ENCODE results near the gene RIOK1. TPM values are rescaled to one million over a fixed set of nuclear protein-coding genes. Genes with fewer than 3 reads are reported as not detected.
A peak's percentile ranks its signal among the peaks of the same experiment; 100 is the strongest.

The RIOK1 gene
- polyA plus RNA-seq, 3 donors = 7.7 to 14.6 (median 8.8) TPM

DNA sequence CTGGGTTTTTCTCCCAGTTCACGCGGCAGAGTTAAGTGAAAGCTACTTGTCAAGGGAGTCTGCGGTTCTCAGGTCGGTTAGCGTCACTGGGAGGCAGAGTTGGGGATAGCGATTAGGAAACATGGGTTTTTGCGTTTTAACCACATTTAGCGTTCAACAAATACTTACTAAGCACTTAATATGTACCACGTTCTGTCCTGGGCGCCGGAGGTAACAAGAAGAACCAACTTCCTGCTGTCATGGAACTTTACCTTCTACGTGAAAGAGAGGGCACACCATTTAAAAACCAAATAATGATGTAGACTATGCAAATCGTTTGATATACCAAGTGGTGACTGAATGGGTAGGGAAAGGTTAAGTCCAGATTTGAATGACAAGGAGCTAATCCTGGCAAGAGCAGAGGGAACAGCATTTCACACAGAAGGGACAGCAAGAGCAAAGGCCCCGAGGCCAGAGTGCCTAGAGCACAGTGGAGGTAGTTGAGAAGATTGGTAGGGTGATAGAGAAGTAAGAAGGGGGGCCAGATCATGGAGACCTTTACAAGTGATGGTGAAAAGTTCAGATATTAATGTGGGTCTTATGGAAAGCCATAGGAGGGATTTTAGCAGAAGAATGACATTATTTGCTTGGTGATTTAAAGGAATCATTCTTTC is 744 bp downstream of the RIOK1 start:
- Histone ChIP-seq H3K79me2 (ENCODE audit: insufficient read depth, low read length) (peaks cover 34% of the 10 kb centered on the region), H3K4me2 (replicated peaks; ENCODE audit: extremely low read depth, low read length, poor library complexity, severe bottlenecking) (peak overlapping the region; percentile 88), H3K36me3 (replicated peaks in 1 of 2; ENCODE audit: control insufficient read depth in 1 of 2, insufficient read depth in 2 of 2, low read length in 2 of 2) (peaks cover 19 to 25% of the 10 kb centered on the region in 2 donors), H3K4me3 (replicated peaks in 1 of 3; ENCODE audit: low read depth in 2 of 3, low read length in 3 of 3) (peak overlapping the region; percentile 76 to 99 (median 88)), H2AFZ (ENCODE audit: insufficient read depth, low read depth, low read length, poor library complexity, severe bottlenecking) (peak overlapping the region; percentile 95), H3K9me3 (replicated peaks in 1 of 2; ENCODE audit: control insufficient read depth in 1 of 2, insufficient read depth in 1 of 2, low read length in 2 of 2) (no peaks in the 10 kb centered on the region), H3K27ac (ENCODE audit: low read depth in 1 of 2, low read length in 2 of 2) (peak overlapping the region; percentile 99), H4K20me1 (ENCODE audit: insufficient read depth, low read length) (peaks cover 5% of the 10 kb centered on the region), H3K27me3 (ENCODE audit: control insufficient read depth in 2 of 2, insufficient read depth in 2 of 2, low read length in 2 of 2) (no peaks in the 10 kb centered on the region), H3K9ac (ENCODE audit: insufficient read depth, low read length, poor library complexity, severe bottlenecking) (peak overlapping the region; percentile 93), H3K4me1 (ENCODE audit: control insufficient read depth in 1 of 2, insufficient read depth in 2 of 2, low read length in 2 of 2) (peaks cover 26 to 29% of the 10 kb centered on the region in 2 donors)
- Mint-ChIP-seq H3K36me3 (peaks cover 23 to 31% of the 10 kb centered on the region in 2 donors), H3K9me3 (peaks cover 0 to 1% (median 0%) of the 10 kb centered on the region in 7 donors), H3K4me1 (peaks cover 33% of the 10 kb centered on the region), H3K27ac (peak overlapping the region; percentile 96 to 99 (median 97)), H3K4me3 (peak overlapping the region; percentile 96 to 99), H3K27me3 (ENCODE audit: low read depth in 3 of 3) (no peaks in the 10 kb centered on the region)
- TF ChIP-seq, protein P1, sequence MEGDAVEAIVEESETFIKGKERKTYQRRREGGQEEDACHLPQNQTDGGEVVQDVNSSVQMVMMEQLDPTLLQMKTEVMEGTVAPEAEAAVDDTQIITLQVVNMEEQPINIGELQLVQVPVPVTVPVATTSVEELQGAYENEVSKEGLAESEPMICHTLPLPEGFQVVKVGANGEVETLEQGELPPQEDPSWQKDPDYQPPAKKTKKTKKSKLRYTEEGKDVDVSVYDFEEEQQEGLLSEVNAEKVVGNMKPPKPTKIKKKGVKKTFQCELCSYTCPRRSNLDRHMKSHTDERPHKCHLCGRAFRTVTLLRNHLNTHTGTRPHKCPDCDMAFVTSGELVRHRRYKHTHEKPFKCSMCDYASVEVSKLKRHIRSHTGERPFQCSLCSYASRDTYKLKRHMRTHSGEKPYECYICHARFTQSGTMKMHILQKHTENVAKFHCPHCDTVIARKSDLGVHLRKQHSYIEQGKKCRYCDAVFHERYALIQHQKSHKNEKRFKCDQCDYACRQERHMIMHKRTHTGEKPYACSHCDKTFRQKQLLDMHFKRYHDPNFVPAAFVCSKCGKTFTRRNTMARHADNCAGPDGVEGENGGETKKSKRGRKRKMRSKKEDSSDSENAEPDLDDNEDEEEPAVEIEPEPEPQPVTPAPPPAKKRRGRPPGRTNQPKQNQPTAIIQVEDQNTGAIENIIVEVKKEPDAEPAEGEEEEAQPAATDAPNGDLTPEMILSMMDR (IDR thresholded peaks at IDR 0.05) = peak; percentile 3
- 55% methylated on average over 1 of the region's 14 CpGs for WGBS (ENCODE audit: insufficient coverage)
- peak in 2 of 3 donors; percentile 52 to 78 for DNase-seq
- intact Hi-C loops (cut with micrococcal nuclease) = no loop called here

DNA sequence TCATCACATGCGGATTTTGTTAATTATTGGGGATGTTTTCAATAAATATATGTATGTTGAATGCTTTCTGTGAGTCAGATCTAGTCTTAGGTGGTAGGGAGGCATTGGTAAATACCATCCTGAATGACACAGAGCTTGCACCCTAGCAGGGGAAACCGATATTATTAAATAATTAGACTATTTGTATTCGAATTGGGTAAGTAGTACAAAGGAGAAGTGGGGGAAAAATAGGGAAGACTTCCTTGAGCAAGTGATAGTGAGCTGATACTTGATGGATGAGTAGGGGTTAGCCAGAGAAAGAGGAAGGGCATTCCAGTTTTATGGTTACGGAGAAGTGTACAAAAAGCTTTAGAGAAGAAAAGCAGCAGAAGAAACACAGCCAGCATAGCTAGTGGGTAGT is 1.5 kb downstream of the RIOK1 start:
- no peaks in the 10 kb centered on the region for H3K27me3 ChIP-seq (ENCODE audit: control insufficient read depth in 2 of 2, insufficient read depth in 2 of 2, low read length in 2 of 2)
- peaks cover 5% of the 10 kb centered on the region for H4K20me1 ChIP-seq (ENCODE audit: insufficient read depth, low read length)
- Mint-ChIP-seq H3K27ac (peak overlapping the region in 6 of 7 donors; percentile 38 to 98 (median 62)), H3K9me3 (peaks cover 0 to 1% (median 0%) of the 10 kb centered on the region in 7 donors), H3K27me3 (ENCODE audit: low read depth in 3 of 3) (no peaks in the 10 kb centered on the region), H3K4me1 (peaks cover 33% of the 10 kb centered on the region), H3K36me3 (peaks cover 30 to 39% of the 10 kb centered on the region in 2 donors), H3K4me3 (peak overlapping the region in 1 of 2 donors; percentile 96)
- intact Hi-C loops (cut with micrococcal nuclease) = no loop called here
- no peak overlapping the region for H3K27ac ChIP-seq (ENCODE audit: low read depth in 1 of 2, low read length in 2 of 2)
- peak overlapping the region; percentile 88 for H3K4me2 ChIP-seq (replicated peaks; ENCODE audit: extremely low read depth, low read length, poor library complexity, severe bottlenecking)
- peaks cover 34% of the 10 kb centered on the region for H3K79me2 ChIP-seq (ENCODE audit: insufficient read depth, low read length)
- peak overlapping the region in 1 of 3 experiments; percentile 88 for H3K4me3 ChIP-seq (replicated peaks in 1 of 3; ENCODE audit: low read depth in 2 of 3, low read length in 3 of 3)
- no peaks in the 10 kb centered on the region for H3K9me3 ChIP-seq (replicated peaks in 1 of 2; ENCODE audit: control insufficient read depth in 1 of 2, insufficient read depth in 1 of 2, low read length in 2 of 2)
- DNase-seq = peak in 2 of 3 donors; percentile 34 to 67
- H3K36me3 ChIP-seq (replicated peaks in 1 of 2; ENCODE audit: control insufficient read depth in 1 of 2, insufficient read depth in 2 of 2, low read length in 2 of 2) = peaks cover 27 to 33% of the 10 kb centered on the region in 2 donors
- WGBS (ENCODE audit: insufficient coverage) = 56% methylated on average over 3 of the region's 4 CpGs
- H3K4me1 ChIP-seq (ENCODE audit: control insufficient read depth in 1 of 2, insufficient read depth in 2 of 2, low read length in 2 of 2) = peaks cover 26 to 29% of the 10 kb centered on the region in 2 donors
- TF ChIP-seq, protein P1 (IDR thresholded peaks at IDR 0.05) = no peak
- H3K9ac ChIP-seq (ENCODE audit: insufficient read depth, low read length, poor library complexity, severe bottlenecking) = no peak overlapping the region
- no peak overlapping the region for H2AFZ ChIP-seq (ENCODE audit: insufficient read depth, low read depth, low read length, poor library complexity, severe bottlenecking)

All from CD14-positive monocyte (primary cell).